Activated T-helper 17 cell treated with anti-CD3 and anti-CD28 coated beads, Interleukin-2, amount 50 U/mL, for 72 hours (primary cell): Measurements from ENCODE around the gene KHNYN. TPM values are rescaled to one million over a fixed set of nuclear protein-coding genes. Genes with fewer than 3 reads are reported as not detected.
"Not testable (repeated sequence)": the region's sequence is repeated elsewhere in the genome, so short reads cannot be mapped to it uniquely, and the experiment has no call there.

Source experiments
- ATAC-seq: fragments of 150-1000 bp; cut with Tn5 transposase; replicated peaks from 2 replicates; pipeline ENCODE4 v1.10.0; 2021; ENCODE audit warnings: mild to moderate bottlenecking, moderate library complexity
- H3K27ac Mint-ChIP-seq: one replicate; pipeline ENCODE4 v1.8.0; 2022; ENCODE audit warnings: mixed read lengths
- H3K27me3 Mint-ChIP-seq: one replicate; pipeline ENCODE4 v1.8.0; 2022; ENCODE audit warnings: mixed read lengths
- H3K36me3 Mint-ChIP-seq: one replicate; pipeline ENCODE4 v1.8.0; 2022; ENCODE audit warnings: low read depth, mild to moderate bottlenecking, mixed read lengths
- H3K4me1 Mint-ChIP-seq: one replicate; pipeline ENCODE4 v1.8.0; 2022; ENCODE audit warnings: mixed read lengths
- H3K4me3 Mint-ChIP-seq: one replicate; pipeline ENCODE4 v1.8.0; 2022; ENCODE audit warnings: mild to moderate bottlenecking, mixed read lengths
- H3K9me3 Mint-ChIP-seq: one replicate; pipeline ENCODE4 v1.8.0; 2022; ENCODE audit warnings: mixed read lengths
- total RNA-seq, 2 donors: library from RNA; stranded (reverse); gene quantifications; one replicate each; pipeline ENCODE4 v1.2.3, GENCODE V29; 2022

KHNYN gene
- total RNA-seq, 2 donors from 2014 or later, result 64.3 to 132 TPM

DNA sequence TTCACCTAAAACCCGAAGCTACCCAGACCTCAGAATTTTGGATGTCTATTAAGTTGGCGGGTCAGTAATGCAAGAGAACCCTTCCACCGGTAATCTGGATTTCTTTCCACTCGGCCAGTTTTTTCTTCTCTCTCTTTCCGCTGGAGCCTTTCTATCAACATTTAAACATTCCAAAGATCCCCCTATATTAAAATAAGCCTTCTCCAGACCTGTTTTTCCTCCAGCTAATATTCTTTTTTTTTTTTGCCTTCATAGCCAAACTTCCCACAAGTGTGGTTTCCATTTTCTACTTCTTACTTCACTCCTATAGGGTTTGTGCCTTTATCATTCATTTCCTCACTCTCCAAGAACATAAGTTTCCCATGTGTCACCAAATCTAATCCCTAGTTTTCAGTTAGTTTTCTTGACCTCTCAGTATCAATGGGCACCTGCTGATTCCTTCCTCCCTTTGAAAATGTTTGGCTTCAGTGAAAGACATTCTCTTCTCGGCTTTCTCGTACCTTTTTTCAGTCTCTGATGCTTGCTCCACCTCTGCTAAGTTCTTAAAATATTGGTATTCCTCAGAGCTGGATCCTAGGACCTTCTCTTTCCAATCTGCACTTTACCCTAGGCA, 13.4 kb downstream of the KHNYN start:
- H3K9me3 Mint-ChIP-seq, result peaks cover 3% of the 10 kb centered on the region
- peak overlapping the region; percentile 92 for H3K4me3 Mint-ChIP-seq
- H3K36me3 Mint-ChIP-seq, result peaks cover 54% of the 10 kb centered on the region
- peaks cover 32% of the 10 kb centered on the region for H3K4me1 Mint-ChIP-seq
- H3K27me3 Mint-ChIP-seq, result no peaks in the 10 kb centered on the region
- peak overlapping the region; percentile 96 for H3K27ac Mint-ChIP-seq
- ATAC-seq, result no peak

DNA sequence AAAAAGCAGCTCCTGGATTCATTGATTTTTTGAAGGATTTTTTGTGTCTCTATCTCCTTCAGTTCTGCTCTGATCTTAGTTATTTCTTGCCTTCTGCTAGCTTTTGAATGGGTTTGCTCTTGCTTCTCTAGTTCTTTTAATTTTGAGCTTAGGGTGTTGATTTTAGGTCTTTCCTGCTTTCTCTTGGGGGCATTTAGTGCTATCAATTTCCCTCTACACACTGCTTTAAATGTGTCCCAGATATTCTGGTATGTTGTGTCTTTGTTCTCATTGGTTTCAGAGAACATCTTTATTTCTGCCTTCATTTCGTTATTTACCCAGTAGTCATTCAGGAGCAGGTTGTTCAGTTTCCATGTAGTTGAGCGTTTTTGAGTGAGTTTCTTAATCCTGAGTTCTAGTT, 21.1 kb downstream of the KHNYN start:
- H3K36me3 Mint-ChIP-seq, H3K27ac Mint-ChIP-seq, H3K27me3 Mint-ChIP-seq, ATAC-seq, H3K4me1 Mint-ChIP-seq, H3K9me3 Mint-ChIP-seq, H3K4me3 Mint-ChIP-seq: not testable (repeated sequence)

DNA sequence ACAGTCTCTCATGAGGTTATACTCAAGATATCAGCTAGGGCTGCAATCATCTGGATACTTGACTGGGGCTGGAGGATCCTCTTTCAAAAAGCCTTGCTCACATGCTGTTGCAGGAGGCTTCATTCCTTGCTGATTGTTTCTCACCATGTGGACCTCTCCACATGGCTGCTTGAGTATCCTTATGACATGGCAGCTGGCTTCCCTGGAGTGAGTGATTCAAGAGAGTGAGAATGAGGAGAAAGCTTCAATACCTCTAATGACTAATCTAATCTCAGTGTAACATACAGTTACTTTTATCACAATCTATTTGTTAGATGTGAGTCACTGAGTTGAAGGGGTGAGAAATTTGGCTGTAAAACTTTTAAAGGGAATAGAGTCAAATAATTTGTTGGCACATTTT, 27.2 kb downstream of the KHNYN start:
- ATAC-seq, result peak; percentile 60
- Mint-ChIP-seq H3K9me3 (no peaks in the 10 kb centered on the region), H3K4me1 (no peaks in the 10 kb centered on the region)

DNA sequence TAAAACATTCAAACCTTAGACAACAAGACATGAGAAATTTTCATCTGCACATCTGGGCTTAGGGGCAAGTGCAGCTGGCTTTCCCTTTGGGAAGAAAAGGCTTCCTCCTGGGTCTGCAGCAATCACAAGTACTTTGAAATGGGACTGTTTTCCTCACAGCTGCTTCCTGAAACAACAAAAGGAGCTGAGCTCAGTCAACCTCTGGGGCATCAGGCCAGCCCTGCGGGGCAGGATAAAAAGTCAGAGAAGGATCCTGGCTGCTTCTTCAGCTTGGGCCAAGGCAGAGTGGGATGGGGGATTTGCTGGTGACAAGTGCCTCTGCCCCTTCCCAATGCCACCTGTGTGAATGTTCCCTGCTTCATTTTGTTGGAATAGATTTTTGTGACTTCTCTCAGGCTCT, 29.0 kb downstream of the KHNYN start:
- Mint-ChIP-seq H3K4me3 (no peak overlapping the region), H3K36me3 (no peaks in the 10 kb centered on the region), H3K27me3 (no peaks in the 10 kb centered on the region), H3K27ac (no peak overlapping the region), H3K4me1 (no peaks in the 10 kb centered on the region), H3K9me3 (no peaks in the 10 kb centered on the region)
- no peak for ATAC-seq

More for the DNA sequence above, 27.2 kb downstream of the KHNYN start:
- no peak overlapping the region for H3K27ac Mint-ChIP-seq
- no peaks in the 10 kb centered on the region for H3K36me3 Mint-ChIP-seq
- H3K27me3 Mint-ChIP-seq, result peaks cover 3% of the 10 kb centered on the region
- no peak overlapping the region for H3K4me3 Mint-ChIP-seq

DNA sequence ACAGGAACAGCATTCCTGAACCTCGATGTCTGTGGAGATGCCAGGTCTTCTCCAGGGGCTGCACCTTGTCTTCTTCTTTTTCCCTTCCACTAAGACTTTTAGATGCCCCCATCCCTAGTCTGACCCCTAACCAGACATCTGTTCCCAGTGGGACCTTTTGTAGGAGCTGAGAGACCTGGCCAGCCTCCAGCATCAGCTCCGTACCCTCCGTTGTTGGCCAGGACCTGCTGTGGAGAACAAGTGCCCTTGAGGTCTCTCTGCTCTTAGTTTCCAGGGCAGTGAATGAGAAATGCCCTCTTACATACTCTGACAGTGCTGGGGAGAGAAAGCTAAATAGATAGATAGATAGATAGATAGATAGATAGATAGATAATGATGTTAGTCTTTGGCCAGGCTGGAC, 29.6 kb downstream of the KHNYN start:
- no peak overlapping the region for H3K4me3 Mint-ChIP-seq
- H3K9me3 Mint-ChIP-seq, result no peaks in the 10 kb centered on the region
- H3K4me1 Mint-ChIP-seq, result no peaks in the 10 kb centered on the region
- H3K27ac Mint-ChIP-seq, result peak overlapping the region; percentile 54
- no peak for ATAC-seq
- H3K27me3 Mint-ChIP-seq, result no peaks in the 10 kb centered on the region
- no peaks in the 10 kb centered on the region for H3K36me3 Mint-ChIP-seq

DNA sequence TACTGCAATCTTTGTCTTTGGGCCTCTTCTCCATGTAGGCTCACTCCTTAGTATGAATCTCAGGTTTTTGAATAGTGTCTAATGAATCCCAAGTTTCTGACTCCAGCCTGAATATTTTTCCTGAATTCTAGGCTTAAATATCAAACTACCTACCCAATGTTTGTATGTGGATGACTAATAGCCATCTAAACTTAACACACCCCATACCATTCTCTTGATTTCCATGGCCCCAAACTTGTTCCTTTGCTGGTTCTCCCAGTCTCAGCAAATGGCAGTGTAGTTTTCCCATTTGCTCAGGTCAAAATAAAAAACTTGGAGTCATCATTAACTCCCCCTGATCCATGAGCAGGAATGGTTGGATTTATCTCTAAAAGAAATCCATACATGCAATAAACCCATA, 31.6 kb downstream of the KHNYN start:
- no peaks in the 10 kb centered on the region for H3K9me3 Mint-ChIP-seq
- no peak overlapping the region for H3K27ac Mint-ChIP-seq
- no peaks in the 10 kb centered on the region for H3K4me1 Mint-ChIP-seq
- H3K36me3 Mint-ChIP-seq, result no peaks in the 10 kb centered on the region
- H3K4me3 Mint-ChIP-seq, result no peak overlapping the region
- ATAC-seq, result no peak
- no peaks in the 10 kb centered on the region for H3K27me3 Mint-ChIP-seq

DNA sequence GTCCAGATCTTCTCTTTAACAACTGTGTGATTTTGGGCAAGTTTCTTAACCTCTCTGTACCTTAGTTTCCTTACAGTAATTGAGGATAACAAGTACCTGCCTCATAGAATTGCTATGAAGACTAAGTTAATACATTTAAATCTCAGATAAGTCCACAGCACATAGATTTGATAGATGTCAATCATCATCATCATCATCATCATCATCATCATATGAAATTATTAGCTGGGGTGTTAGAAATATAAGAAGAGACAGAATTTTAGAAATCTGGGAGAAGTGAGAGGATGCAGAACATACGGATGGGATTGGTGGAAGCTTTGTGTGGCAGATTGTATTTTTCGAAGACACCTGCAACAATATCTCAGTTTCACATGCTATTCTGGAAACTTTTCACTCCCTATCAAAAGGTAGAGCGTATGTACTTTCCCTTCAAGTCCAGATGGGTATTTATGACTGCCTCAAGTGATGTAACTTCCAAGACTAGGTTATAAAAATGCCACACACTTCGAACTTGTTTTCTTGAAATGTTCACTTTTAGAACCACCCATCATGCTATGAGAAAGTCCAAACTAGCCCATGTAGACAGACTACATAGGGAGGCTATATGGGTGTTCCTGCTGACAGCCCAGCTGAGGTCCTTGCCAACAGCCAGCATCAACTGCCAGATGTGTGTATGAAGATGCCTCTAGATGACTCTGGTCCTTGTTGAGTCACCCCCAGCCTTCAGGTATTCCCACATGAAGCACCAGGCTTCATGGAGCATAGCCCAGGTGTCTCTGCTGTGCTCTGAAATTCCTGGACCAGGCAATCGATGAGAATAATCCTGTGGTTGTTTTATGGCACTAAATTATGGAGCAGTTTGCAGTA, 33.5 kb downstream of the KHNYN start:
- peaks cover 8% of the 10 kb centered on the region for H3K27me3 Mint-ChIP-seq
- no peaks in the 10 kb centered on the region for H3K9me3 Mint-ChIP-seq
- ATAC-seq, result no peak
- H3K27ac Mint-ChIP-seq, result no peak overlapping the region
- no peaks in the 10 kb centered on the region for H3K36me3 Mint-ChIP-seq
- H3K4me1 Mint-ChIP-seq, result no peaks in the 10 kb centered on the region
- H3K4me3 Mint-ChIP-seq, result no peak overlapping the region

DNA sequence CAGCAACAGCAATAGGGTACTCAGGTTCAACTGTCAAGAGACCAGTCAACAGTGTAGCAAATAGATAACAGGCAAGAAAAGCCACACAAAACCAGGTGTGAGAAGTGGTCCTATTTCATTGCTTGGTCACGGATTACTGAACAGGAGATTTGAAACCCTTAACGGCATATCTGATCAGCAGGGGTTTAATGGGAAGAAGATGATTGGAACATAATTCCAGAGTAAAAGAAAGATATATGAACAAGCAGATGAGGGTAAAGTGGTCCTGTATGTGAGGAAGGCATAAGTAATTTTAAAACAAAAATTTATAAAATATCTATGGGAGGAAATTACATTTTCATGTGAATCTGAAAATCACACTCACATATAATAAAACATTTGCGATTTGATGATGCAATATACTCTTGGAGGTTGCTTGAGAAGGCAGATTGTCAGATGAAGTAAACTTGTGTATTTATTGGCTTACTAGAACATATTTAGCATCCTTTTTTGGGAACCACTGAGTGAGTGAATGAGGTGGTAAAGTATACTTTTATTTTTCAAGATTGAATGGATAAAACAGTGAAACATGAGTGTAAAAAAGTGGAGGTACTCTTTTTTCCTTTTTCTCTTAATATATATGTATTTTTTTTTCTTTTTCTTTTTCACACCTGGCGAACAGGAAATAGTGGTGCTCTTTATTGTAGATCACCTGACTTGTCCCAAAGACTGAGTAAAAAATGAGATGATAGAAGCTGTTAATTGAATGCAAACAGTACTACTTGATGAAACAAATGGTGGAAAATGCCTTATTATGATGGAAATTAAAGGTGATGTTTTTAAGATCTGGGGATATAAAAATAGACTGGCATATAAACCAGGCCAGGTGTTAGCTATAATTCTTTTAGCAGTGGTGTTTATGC, 34.4 kb downstream of the KHNYN start:
- no peaks in the 10 kb centered on the region for H3K36me3 Mint-ChIP-seq
- no peak for ATAC-seq
- no peaks in the 10 kb centered on the region for H3K4me1 Mint-ChIP-seq
- no peaks in the 10 kb centered on the region for H3K9me3 Mint-ChIP-seq
- H3K27me3 Mint-ChIP-seq, result peaks cover 12% of the 10 kb centered on the region
- H3K4me3 Mint-ChIP-seq, result no peak overlapping the region
- no peak overlapping the region for H3K27ac Mint-ChIP-seq

DNA sequence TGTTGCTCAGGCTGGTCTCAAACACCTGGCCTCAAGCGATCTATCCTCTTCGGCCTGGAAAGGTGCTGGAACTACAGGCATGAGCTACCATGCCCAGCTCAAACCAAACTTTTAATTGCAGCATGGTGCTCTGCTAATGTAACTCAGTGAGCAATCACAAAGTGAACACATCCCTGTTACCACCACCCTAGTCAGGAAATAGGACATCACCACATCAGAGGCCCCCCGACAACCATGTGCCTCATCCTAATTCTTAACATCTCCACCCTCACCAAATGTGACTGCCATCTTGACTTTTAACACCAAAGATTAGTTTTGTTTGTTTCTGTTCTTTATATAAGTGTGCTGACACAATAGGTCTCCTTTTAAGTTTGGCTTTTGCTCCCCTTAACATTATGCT, 35.6 kb downstream of the KHNYN start:
- Mint-ChIP-seq H3K27me3 (peaks cover 14% of the 10 kb centered on the region), H3K27ac (no peak overlapping the region), H3K36me3 (no peaks in the 10 kb centered on the region), H3K4me3 (no peak overlapping the region), H3K4me1 (no peaks in the 10 kb centered on the region), H3K9me3 (no peaks in the 10 kb centered on the region)
- no peak for ATAC-seq

DNA sequence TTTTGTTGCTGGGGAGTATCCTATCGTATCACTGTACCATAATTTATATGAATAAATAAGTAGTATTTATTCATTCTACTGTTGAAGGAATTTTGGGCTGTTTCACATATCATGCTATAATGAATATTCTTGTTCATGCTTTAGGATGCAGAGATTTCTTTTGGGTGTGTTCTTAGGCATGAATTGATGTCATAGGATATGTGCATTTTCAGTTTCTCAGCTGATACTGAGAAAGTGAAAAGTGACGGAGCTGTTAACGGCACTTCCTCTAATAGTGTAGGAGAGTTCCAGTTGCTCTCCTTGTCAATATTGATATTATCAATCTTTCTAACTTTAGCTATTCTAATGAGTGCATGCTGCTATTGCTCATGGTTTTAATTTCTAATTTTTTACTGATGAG, 36.1 kb downstream of the KHNYN start:
- H3K36me3 Mint-ChIP-seq, result no peaks in the 10 kb centered on the region
- H3K4me1 Mint-ChIP-seq, result no peaks in the 10 kb centered on the region
- H3K4me3 Mint-ChIP-seq, result no peak overlapping the region
- peaks cover 18% of the 10 kb centered on the region for H3K27me3 Mint-ChIP-seq
- H3K27ac Mint-ChIP-seq, result no peak overlapping the region
- no peak for ATAC-seq
- no peaks in the 10 kb centered on the region for H3K9me3 Mint-ChIP-seq

DNA sequence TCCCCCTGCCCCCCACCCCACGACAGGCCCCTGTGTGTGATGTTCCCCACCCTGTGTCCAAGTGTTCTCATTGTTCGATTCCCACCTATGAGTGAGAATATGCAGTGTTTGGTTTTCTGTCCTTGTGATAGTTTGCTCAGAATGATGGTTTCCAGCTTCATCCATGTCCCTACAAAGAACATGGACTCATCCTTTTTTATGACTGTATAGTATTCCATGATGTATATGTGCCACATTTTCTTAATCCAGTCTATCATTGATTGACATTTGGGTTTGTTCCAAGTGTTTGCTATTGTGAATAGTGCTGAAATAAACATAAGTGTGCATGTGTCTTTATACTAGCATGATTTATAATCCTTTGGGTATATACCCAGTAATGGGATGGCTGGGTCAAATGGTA, 40.7 kb downstream of the KHNYN start:
- H3K4me3 Mint-ChIP-seq, H3K27ac Mint-ChIP-seq, H3K36me3 Mint-ChIP-seq, ATAC-seq, H3K4me1 Mint-ChIP-seq, H3K9me3 Mint-ChIP-seq: not testable (repeated sequence)
- H3K27me3 Mint-ChIP-seq, result peaks cover 24% of the 10 kb centered on the region

DNA sequence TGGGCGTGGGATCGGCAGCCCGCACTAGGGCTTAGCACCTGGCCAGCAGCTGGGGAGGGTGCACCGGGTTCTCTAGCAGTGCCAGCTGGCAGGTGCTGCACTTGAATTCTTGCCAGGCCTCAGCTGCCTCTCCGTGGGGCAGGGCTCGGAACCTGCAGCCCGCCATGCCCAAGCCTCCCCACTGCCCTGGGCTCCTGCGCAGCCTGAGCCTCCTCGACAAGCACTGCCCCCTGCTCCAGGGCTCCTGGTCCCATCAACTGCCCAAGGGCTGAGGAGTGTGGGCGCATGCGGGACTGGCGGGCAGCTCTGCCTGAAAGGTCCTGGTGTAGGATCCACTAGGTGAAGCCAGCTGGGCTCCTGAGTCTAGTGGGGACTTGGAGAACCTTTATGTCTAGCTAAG, 43.5 kb downstream of the KHNYN start:
- Mint-ChIP-seq H3K36me3 (no peaks in the 10 kb centered on the region), H3K27me3 (peaks cover 16% of the 10 kb centered on the region), H3K9me3 (no peaks in the 10 kb centered on the region), H3K4me3 (no peak overlapping the region), H3K4me1 (no peaks in the 10 kb centered on the region), H3K27ac (no peak overlapping the region)
- no peak for ATAC-seq

DNA sequence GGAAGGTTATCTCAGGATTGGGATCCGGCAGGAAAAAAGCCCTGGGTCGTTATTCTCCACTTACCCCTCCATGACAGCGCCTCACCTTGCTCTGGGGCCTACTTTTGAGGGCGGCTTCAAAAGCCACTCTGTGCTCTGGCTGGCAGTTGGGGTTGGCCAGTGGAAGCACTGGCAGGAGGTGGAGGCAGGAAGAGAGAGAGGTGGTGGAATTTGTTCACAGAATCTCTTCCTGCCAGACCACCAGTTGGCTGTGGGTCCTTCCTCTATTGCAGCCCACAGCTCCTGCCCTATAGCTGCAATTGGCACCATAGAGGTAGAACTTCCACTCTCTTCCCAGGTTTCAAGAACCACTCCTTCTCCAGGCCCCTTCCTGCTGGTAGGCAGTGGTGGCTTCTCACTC, 45.5 kb downstream of the KHNYN start:
- H3K9me3 Mint-ChIP-seq, result no peaks in the 10 kb centered on the region
- H3K27me3 Mint-ChIP-seq, result peaks cover 12% of the 10 kb centered on the region
- no peaks in the 10 kb centered on the region for H3K36me3 Mint-ChIP-seq
- ATAC-seq, result no peak
- H3K27ac Mint-ChIP-seq, result no peak overlapping the region
- no peak overlapping the region for H3K4me3 Mint-ChIP-seq
- H3K4me1 Mint-ChIP-seq, result no peaks in the 10 kb centered on the region

DNA sequence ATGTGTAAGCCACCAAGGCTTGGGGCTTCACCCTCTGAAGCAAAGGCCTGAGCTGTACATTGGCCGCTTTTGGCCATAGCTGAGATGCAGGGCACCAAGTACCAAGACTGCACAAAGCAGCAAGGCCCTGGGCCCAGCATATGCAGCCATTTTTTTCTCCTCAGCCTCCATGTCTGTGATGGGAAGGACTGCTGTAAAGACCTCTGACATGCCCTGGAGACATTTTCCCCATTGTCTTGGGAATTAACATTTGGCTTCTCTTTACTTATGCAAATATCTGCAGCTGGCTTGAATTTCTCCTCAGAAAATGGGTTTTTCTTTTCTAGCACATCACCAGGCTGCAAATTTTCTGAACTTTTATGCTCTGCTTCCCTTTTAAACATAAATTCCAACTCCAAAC, 50.2 kb downstream of the KHNYN start:
- H3K27ac Mint-ChIP-seq, ATAC-seq, H3K4me3 Mint-ChIP-seq, H3K9me3 Mint-ChIP-seq, H3K36me3 Mint-ChIP-seq, H3K4me1 Mint-ChIP-seq, H3K27me3 Mint-ChIP-seq: not testable (repeated sequence)
